IMR-90 (cell line): ENCODE results near the gene MYO3B. TPM values are rescaled to one million over a fixed set of nuclear protein-coding genes. Genes with fewer than 3 reads are reported as not detected.

Source experiments
- ATAC-seq: fragments of 200-7000 bp; cut with Tn5 transposase; 2 replicates; pipeline ENCODE4 v1.9.1; 2020; ENCODE audit warnings: low read depth, mild to moderate bottlenecking, moderate library complexity
- BruUV-seq: library from RNA; stranded (reverse); fragments of 400-500 nt; replicated peaks from 2 replicates; lab custom pipeline; 2021; lab: Mats Ljungman, UMichigan
- CTCF ChIA-PET: fragments of 300-600 bp; formaldehyde crosslinking; extraction: SDS; loops from one replicate; lab custom pipeline; 2021; ENCODE audit warnings: antibody characterized with exemption; lab: Yijun Ruan, JAX
- POLR2A ChIA-PET: fragments of 300-600 bp; sonication (Branson Sonifier 250); formaldehyde crosslinking; loops from one replicate; lab custom pipeline; 2022; ENCODE audit warnings: antibody characterized with exemption; ENCODE audit not compliant: unreplicated experiment; lab: Charles Lee
- DNase-seq: peaks from one replicate; pipeline ENCODE4 v3.0.0; 2013
- H2AFZ ChIP-seq: replicated peaks from 2 replicates; pipeline ENCODE3; 2013; ENCODE audit warnings: low read length, mild to moderate bottlenecking; ENCODE audit not compliant: poor library complexity
- H2AK5ac ChIP-seq: 2 replicates; pipeline ENCODE4 v1.6.1; 2013; ENCODE audit warnings: low read depth, low read length, inconsistent platforms
- H2AK9ac ChIP-seq: replicated peaks from 2 replicates; pipeline ENCODE3; 2013; ENCODE audit warnings: mild to moderate bottlenecking, low read depth, low read length, moderate library complexity; ENCODE audit not compliant: poor library complexity
- H2BK120ac ChIP-seq: 2 replicates; pipeline ENCODE4 v1.6.1; 2013; ENCODE audit warnings: low read depth, low read length, inconsistent platforms
- H2BK15ac ChIP-seq: 3 replicates; pipeline ENCODE4 v1.6.1; 2013; ENCODE audit warnings: low read depth, low read length, inconsistent platforms
- H2BK20ac ChIP-seq: 2 replicates; pipeline ENCODE4 v1.6.1; 2013; ENCODE audit warnings: low read depth, mild to moderate bottlenecking, inconsistent platforms, low read length, moderate library complexity
- H2BK5ac ChIP-seq: 2 replicates; pipeline ENCODE4 v1.6.1; 2013; ENCODE audit warnings: mild to moderate bottlenecking, low read depth, low read length, inconsistent platforms; ENCODE audit not compliant: poor library complexity, severe bottlenecking
- H3K14ac ChIP-seq: replicated peaks from 2 replicates; pipeline ENCODE4 v1.6.1; 2013; ENCODE audit warnings: low read depth, low read length, inconsistent platforms
- H3K18ac ChIP-seq: 2 replicates; pipeline ENCODE4 v1.6.1; 2013; ENCODE audit warnings: low read depth, low read length, control low read depth
- H3K23ac ChIP-seq: 2 replicates; pipeline ENCODE4 v1.6.1; 2013; ENCODE audit warnings: low read depth, low read length, inconsistent platforms
- H3K27ac ChIP-seq: 2 replicates; pipeline ENCODE4 v1.5.1; 2013; ENCODE audit warnings: mild to moderate bottlenecking, control low read depth, low read length; ENCODE audit not compliant: insufficient read depth
- H3K27me3 ChIP-seq: 2 replicates; pipeline ENCODE4 v1.6.1; 2013; ENCODE audit warnings: low read length; ENCODE audit not compliant: control insufficient read depth, insufficient read depth
- H3K36me3 ChIP-seq: 2 replicates; pipeline ENCODE4 v1.6.1; 2013; ENCODE audit warnings: low read length, mixed read lengths; ENCODE audit not compliant: control insufficient read depth, insufficient read depth
- H3K4ac ChIP-seq: 2 replicates; pipeline ENCODE4 v1.6.1; 2013; ENCODE audit warnings: low read depth, low read length, inconsistent platforms
- H3K4me1 ChIP-seq: 2 replicates; pipeline ENCODE4 v1.6.1; 2013; ENCODE audit warnings: low read length, mixed read lengths; ENCODE audit not compliant: control insufficient read depth, insufficient read depth
- H3K4me2 ChIP-seq: 2 replicates; pipeline ENCODE4 v1.6.1; 2013; ENCODE audit warnings: low read depth, mild to moderate bottlenecking, control low read depth, low read length, moderate library complexity
- H3K4me3 ChIP-seq: 2 replicates; pipeline ENCODE4 v1.5.1; 2013; ENCODE audit warnings: low read depth, mild to moderate bottlenecking, control low read depth, low read length, moderate library complexity; ENCODE audit not compliant: insufficient read depth
- H3K56ac ChIP-seq: 2 replicates; pipeline ENCODE4 v1.6.1; 2013; ENCODE audit warnings: low read length, inconsistent platforms; ENCODE audit not compliant: insufficient read depth; ENCODE audit errors: extremely low read depth
- H3K79me1 ChIP-seq, 2 experiments: 2 replicates each; pipeline ENCODE4 v1.6.1; 2013; ENCODE audit warnings: low read length in 2 of 2, inconsistent platforms in 1 of 2, low read depth in 1 of 2
- H3K9ac ChIP-seq: 2 replicates; pipeline ENCODE4 v1.6.1; 2013; ENCODE audit warnings: low read depth, low read length, control low read depth
- H3K9me1 ChIP-seq: 2 replicates; pipeline ENCODE4 v1.6.1; 2013; ENCODE audit warnings: low read length, inconsistent platforms; ENCODE audit not compliant: insufficient read depth
- H3K9me3 ChIP-seq: 2 replicates; pipeline ENCODE4 v1.6.1; 2013; ENCODE audit warnings: low read length; ENCODE audit not compliant: control insufficient read depth, insufficient read depth
- H4K20me1 ChIP-seq: 2 replicates; pipeline ENCODE4 v1.6.1; 2013; ENCODE audit warnings: low read length, inconsistent platforms; ENCODE audit not compliant: insufficient read depth
- H4K5ac ChIP-seq: 2 replicates; pipeline ENCODE4 v1.6.1; 2013; ENCODE audit warnings: mild to moderate bottlenecking, low read depth, low read length, control low read depth
- H4K8ac ChIP-seq, 2 experiments: 2 replicates each; pipeline ENCODE4 v1.6.1; 2013; ENCODE audit warnings: low read depth in 2 of 2, low read length in 2 of 2, control low read depth in 1 of 2, inconsistent platforms in 1 of 2
- H4K91ac ChIP-seq: 2 replicates; pipeline ENCODE4 v1.6.1; 2013; ENCODE audit warnings: low read depth, low read length, inconsistent platforms; ENCODE audit not compliant: insufficient read depth
- CHD1 ChIP-seq: IDR thresholded peaks from 2 replicates; pipeline ENCODE4 v1.6.1; 2012; ENCODE audit warnings: low read depth, low read length, improper control_type of control experiment
- MXI1 ChIP-seq: IDR thresholded peaks from 2 replicates; pipeline ENCODE4 v1.6.1; 2012; ENCODE audit warnings: low read depth, mild to moderate bottlenecking, low read length, moderate library complexity, borderline replicate concordance
- RFX5 ChIP-seq: IDR thresholded peaks from 2 replicates; pipeline ENCODE4 v1.8.0; 2012; ENCODE audit warnings: low read depth, mild to moderate bottlenecking, low read length, moderate library complexity
- WGBS, 2 experiments: methylation state at CpG; one replicate each; pipeline versions ENCODE4 v1.1.5 to v1.1.7; 2013; ENCODE audit warnings: missing lambda C conversion rate in 2 of 2; ENCODE audit not compliant: insufficient read length in 1 of 2; ENCODE audit errors: extremely low coverage in 2 of 2; 5-methylcytosine and 5-hydroxymethylcytosine counted together
- dilution Hi-C: fragments of 300-500 bp; cut with HindIII; formaldehyde crosslinking; loops from one replicate; pipeline ENCODE4 v1.14.3; 2018; ENCODE audit warnings: low sequenced_read_pairs; ENCODE audit not compliant: unreplicated experiment
- in situ Hi-C: fragments of 300-500 bp; cut with MboI; formaldehyde crosslinking; loops from 3 replicates; pipeline ENCODE4 v1.14.3; 2019; ENCODE audit warnings: low sequenced_read_pairs, inconsistent platforms, mixed read lengths
- intact Hi-C: fragments of 100-400 bp; cut with micrococcal nuclease; formaldehyde crosslinking; loops from 2 replicates; pipeline ENCODE4 v1.10.0; 2022
- polyA plus RNA-seq, 3 experiments: library from polyadenylated mRNA; depleted of rRNA; stranded (reverse); fragments of >200 nt; gene quantifications; 2 replicates each; pipeline ENCODE4 v1.2.3, GENCODE V29; 2012; ENCODE audit warnings: low replicate concordance in 1 of 3
- total RNA-seq: library from RNA; depleted of rRNA; stranded (reverse); fragments of >200 nt; gene quantifications from 2 replicates; pipeline ENCODE4 v1.2.3, GENCODE V29; 2012

Gene MYO3B
- total and polyA plus RNA-seq, 2 of the 4 experiments (the other 2 are of a cell fraction): 0.02 TPM; not detected in 1

DNA sequence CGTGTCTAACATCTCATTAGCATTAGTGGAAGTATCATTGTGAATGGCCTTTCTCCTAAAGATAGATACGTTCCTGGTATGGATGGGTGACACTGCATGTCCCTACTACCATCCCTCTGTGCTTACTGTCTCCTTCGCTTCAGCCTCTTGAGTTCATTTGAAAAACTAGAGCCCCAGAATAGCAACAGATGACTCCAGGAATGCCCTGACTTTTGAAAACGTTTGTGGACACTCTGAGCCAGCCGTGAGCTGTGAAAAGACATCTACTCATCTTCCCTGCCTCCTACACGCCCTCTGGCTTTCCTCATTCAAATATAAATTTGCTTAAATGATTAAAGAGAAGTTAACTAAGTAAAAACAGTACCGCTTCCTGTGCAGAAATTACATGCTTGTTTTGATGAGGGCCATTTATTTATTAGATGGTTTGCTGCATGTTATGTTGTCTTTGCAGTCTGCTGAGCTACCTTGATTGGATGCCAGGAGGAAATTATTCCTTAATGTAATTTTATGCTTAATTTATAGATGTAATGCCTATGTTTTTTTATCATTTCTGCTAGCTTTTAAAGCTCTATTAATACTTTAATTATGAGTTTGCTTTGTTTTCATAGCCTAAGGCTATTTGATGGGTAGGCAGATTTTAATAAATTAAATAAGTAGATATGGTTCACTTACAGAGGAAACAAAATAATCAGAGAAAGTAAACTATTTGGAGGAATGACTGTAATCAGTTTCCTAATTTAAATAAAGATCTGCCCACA lies 32.1 kb upstream of the MYO3B start:
- POLR2A ChIA-PET: no interaction called here
- Histone ChIP-seq H3K27me3 (no peaks in the 10 kb centered on the region), H3K9ac (no peak overlapping the region), H3K4me2 (no peak overlapping the region), H3K36me3 (no peaks in the 10 kb centered on the region), H3K14ac (no peak overlapping the region), H3K9me1 (no peaks in the 10 kb centered on the region), H3K9me3 (no peaks in the 10 kb centered on the region; the same call in 1 of the 2 replicates), H3K56ac (no peak overlapping the region), H3K18ac (no peak overlapping the region), H2BK15ac (no peak overlapping the region), H4K8ac (no peak overlapping the region), H2AK5ac (no peak overlapping the region), H4K20me1 (no peaks in the 10 kb centered on the region), H3K23ac (no peak overlapping the region), H2BK120ac (no peak overlapping the region), H3K4me1 (no peaks in the 10 kb centered on the region), H3K79me1 (no peaks in the 10 kb centered on the region), H2BK5ac (no peak overlapping the region), H3K4ac (no peak overlapping the region), H2AFZ (no peak overlapping the region), H2AK9ac (no peak overlapping the region), H4K5ac (no peak overlapping the region), H4K91ac (no peak overlapping the region), H3K27ac (no peak overlapping the region), H2BK20ac (no peak overlapping the region), H3K4me3 (no peak overlapping the region)
- CTCF ChIA-PET: interaction anchor here (1.5 kb wide), 1 partner anchor 10 kb away, joined by 7 read pairs; no protein-coding TSS in a partner anchor
- intact Hi-C loops (loop anchor here (5.0 kb wide), 1 partner anchor 54 kb away; no protein-coding TSS in a partner anchor), in situ Hi-C loops (no loop called here), dilution Hi-C loops (no loop called here)
- no peak for TF ChIP-seq CHD1
- TF ChIP-seq MXI1: no peak
- TF ChIP-seq RFX5: no peak
- 80% methylated on average over 1 of the region's 7 CpGs; no CpG with 5 or more reads in 1 of the 2 experiments for WGBS, 2 experiments
- DNase-seq: no peak
- BruUV-seq: no TSS peak
- ATAC-seq: peak; percentile 46; the same call in 1 of the 2 replicates
